GM21619 (cell line): ENCODE data around the gene TCEANC2.
"Not testable (repeated sequence)": the region's sequence is repeated elsewhere in the genome, so short reads cannot be mapped to it uniquely, and the experiment has no call there.

ENCODE experiments used
- ATAC-seq: cut with Tn5 transposase; IDR thresholded peaks from one replicate; pipeline ENCODE4 v1.9.1; 2021; ENCODE audit not compliant: unreplicated experiment

TCEANC2 gene

DNA sequence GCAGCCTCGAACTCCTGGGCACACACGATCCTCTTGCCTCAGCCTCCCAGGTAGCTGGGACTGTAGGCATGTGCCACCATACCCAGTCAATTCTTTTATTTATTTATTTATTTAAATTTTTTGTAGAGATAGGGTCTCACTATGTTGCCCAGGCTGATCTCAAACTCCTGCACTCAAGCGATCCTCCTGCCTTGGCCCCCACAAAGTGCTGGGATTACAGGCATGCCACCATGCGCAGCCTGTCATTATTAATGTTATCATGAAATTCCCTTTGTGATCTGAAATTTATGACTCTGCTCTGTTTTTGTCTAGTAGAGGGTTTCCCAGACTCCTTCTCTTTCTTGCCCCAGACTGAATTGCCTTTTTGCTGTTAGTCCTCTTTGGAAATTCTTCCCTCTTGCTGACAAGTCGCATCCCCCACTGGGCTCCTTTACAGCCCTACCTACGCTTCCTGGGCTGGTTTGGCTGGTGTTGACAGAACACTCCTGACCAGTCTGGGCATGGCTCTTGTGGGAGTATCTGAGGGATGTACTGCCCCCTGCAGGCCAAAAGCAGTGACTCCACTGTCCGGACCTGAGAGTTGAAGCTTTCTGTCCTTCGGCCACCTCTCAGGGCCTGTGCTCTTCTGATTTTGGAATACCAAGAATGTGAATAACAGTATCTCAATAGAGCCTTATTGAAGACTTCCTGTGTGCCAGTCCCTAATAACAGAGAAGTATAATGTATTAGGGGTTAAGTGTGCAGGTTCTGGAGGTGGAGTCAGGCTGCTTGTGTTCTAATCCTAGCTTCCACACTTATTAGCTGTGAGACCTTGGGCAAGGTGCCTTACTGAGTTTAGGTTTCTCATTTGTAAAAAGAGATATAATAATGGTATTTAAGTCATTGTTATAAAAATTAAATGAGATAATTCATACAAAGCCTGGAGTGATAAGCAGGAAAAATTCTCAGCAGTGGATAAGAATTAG, 28.2 kb downstream of the TCEANC2 start:
- ATAC-seq = no peak

DNA sequence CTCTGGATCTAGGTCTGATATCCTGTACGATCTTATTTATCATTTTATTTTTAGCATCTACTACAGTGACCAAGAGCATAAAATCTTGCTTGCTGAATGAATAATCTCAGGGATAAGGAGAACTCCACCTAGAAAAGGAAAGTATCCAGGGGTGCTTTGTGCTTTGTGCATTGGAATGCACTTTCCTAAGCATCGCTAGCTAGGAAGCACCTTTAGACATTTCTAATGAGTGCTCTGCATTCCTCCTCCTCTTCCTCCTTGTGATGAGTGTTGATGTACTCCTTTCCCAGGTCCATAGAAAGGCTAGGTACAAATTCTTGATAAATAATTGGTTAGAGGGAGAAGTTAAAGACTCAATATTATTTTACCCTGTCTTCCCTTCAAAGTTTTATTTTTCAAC, 31.4 kb downstream of the TCEANC2 start:
- ATAC-seq = no peak

DNA sequence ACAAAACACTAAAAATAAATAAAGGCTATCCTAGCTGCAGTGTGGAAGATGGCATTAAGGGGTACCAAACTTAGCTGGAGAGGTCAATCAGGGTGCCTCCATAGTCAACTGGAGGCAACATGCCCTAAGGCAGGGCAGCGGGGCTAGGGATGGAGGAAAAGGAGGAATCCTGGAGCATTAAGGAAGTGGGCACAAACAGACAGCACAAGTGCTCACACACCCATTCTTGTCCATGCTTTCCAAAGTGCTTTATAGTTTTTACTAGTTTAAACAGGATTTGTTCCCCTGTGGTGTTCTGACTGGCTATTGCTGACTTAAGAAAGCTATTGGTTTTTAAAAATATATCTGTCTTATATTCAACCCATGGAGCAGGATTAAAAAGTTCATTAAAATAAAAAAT, 33.3 kb downstream of the TCEANC2 start:
- ATAC-seq = no peak

DNA sequence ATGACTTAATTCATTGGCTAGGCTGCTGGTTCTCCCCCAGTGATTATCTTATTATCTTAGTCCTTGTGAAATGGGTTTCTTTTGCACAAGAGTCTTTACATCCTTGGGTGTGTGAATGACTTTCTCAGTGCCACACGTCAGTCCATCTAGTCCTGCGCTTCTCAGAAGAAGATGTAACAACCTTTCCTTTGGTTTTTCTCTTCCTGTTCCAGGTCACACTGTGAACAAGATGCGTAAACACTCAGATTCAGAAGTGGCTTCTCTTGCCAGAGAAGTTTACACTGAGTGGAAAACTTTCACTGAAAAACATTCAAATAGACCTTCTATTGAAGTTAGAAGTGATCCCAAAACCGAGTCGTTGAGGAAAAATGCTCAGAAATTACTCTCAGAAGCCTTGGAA, 35.0 kb downstream of the TCEANC2 start:
- ATAC-seq = no peak

DNA sequence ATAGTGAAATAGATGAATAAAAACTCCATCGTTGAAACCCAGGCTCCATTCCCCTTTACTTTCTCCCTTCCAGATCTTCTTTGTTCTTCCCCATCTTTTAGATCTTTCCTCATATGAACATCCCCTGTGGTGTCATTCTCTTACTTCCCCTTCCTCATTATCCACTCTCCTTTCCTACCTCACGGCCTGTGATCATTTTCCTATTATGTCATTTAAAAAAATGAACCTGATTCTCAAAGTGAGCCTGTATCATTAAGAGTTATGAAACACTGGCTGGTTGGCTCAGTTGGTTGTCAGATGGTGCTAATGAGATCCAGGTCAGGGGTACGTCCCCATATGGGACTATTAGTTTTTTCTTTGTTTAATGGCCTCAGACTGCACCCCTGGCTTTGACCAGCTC, 38.3 kb downstream of the TCEANC2 start:
- no peak for ATAC-seq

DNA sequence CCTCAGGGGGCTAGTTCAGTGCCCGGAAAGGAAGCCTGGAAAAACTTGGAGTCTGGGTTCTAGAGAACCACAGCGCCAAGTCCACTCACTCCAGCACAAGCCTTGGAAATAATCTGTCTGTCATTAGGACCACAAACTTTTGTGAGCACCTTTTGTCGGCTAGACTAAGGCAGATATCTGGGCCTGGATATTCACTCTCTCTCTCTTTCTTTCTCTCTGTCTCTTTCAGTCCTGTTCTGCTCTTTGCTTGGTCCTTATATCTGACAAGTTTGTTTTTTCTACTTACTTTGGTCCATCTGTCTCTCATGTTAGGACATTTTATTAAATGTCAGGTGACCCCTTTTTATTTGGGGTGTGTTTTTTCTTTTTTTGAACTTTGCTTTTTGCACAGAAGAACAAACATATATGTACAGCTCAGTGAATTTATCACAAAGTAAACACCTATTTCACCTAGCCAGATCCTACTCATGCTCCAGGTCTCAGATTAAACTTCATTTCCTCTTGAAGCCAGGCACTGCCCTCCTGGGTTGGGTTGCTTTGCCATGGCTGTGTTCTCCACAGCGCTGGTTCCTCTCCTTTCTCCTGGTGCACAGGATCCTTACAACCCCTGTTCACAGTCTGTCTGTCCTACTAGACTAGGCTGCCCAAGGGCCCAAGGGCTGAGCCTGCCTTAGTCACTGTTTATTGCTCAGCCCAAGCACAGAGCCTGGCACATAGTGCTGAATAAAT, 40.8 kb downstream of the TCEANC2 start:
- ATAC-seq = no peak

DNA sequence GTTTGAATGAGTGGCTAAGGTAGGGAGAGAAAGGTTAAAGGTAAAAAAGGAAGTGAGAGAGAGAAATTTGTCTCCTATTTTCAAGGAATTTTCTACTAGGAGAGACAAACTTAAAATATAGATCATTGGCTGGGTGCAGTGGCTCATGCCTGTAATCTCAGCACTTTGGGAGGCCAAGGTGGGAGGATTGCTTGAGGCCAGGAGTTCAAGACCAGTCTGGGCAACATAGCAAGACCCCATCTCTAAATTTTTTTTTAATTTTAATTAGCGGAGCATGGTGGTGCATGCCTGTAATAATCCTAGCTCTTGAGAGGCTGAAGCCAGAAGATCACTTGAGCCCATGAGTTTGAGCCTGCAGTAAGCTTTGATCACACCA, 41.3 kb downstream of the TCEANC2 start:
- ATAC-seq = not testable (repeated sequence)

DNA sequence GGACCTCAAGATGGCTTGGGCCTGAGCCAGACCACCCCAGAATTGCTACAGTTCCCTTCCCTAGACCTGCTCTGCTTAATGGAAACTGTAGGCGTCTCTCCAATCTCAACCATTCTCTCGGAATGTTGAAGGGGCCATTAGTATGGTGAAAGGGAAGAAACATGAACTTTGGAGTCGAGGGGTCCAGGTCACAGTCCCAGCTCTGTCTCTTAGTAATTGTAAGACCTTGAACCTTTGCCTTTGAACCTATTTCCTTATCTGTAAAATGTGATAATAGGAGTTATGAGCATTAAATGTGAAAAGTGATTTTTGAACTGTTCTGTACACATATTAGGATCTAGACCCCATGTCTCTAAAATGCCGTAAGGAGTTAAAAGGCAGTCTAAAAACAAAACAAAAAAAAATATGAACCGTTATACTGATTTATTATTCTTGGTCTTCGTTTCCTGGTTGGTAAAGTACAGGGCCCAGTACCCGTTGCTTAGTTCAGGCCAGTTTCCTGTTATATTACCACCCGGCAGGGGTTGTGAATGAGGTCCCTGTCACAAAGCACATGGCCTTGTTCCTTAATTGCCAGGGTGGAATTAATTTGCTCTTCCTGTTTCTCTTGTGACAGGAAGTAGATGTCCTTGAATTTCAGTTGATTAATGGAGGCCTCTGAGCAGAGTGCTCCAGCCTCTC, 42.3 kb downstream of the TCEANC2 start:
- no peak for ATAC-seq

DNA sequence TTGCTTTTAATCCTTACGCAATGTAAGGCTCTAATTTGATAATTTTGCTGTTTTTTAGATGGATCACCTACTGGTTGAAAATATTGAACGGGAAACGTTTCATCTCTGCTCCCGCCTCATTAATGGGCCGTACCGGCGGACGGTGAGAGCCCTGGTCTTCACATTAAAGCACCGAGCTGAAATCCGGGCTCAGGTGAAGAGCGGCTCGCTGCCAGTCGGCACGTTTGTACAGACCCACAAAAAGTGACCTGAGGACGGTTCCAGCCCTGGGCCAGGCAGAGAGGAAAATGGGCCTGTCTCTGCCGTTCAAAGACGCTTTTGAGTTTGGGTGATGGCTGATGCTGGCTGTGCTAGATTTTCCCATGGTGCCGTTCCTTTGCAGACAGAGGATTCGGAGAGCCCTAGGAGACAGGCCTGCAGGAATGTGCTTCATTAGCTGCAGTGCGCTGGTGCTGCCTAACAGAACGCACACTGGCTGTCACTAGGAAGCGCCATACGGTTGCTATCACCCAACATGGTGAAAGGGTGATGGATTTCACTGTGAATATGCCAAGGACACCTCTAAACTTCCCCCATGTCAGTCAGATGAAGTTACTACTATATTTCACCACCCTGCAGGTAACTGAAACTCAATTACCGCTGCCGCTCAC, 42.9 kb downstream of the TCEANC2 start:
- no peak for ATAC-seq

DNA sequence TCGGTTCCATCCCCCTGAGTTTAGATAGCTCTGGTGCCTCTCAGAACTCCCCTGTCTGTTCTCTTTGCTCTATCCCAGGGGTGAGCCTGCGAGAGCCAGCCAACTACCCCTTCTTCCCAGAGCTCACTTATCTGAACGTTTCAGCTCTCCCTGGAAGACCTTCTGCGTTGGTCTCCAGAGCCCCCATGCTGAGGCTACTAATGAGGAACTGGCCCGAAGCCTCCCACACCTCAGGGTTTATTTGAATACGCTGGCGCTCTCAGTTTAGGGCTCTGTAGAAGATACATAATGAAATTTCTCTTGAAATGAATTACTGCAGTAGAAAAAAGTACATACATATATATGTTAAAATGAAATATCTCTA, 43.5 kb downstream of the TCEANC2 start:
- no peak for ATAC-seq

DNA sequence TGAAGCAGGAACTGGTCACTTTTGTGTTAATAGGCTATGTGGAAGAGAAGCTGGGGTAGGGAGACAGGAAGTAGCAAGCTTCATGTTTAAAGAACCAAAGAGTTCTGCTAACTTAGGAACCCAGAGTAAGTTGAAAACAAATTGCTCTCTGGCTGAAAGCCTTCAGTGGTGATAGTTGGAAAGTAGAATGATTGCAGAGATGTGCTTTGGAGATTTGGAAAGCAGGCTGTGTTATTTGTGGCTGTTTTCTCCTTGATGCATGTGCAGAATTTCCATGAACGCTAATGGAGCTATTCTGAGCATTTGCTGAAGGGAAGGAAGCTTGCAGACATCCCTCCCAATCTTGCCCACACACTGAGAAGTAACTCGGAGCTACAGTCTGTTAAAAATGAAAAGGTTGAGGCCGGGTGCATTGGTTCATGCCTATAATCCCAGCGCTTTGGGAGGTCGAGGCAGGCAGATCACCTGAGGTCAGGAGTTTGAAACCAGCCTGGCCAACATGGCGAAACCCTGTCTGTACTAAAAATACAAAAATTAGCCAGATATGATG, 45.7 kb downstream of the TCEANC2 start:
- no peak for ATAC-seq

DNA sequence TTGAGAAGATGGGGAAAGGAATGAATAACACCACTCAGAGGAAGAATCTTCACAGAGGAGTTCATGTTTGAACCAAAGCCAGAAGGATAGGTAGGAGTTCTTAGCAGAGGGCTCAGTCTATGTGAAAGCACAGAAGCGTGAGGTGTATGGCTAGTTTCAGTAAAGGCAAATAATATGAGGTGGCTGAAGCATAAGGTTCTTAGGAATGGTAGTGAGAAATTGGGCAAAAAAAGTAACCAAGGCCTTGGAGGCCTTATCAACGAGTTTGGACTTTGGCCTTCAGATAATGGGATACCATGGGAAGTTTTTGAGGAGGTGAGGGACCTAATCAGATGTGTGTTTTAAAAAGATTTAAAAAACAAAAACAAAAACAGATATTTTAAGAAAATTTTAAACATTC, 47.1 kb downstream of the TCEANC2 start:
- ATAC-seq = no peak

DNA sequence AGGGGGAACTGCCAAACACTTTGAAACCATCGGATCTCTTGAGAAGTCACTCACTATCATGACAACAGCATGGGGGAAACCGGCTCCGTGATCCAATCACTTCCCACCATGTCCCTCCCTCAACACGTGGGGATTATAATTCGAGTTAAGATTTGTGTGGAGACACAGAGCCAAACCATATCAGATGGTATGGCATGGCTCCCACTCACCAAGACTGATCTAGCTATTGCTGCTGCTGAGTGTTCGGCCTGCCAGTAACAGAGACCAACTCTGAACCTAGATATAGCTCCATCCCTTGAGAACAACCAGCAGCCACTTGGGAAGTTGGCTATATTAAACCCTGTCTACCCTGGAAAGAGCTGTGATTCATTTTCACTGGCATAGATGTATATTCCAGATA, 50.0 kb downstream of the TCEANC2 start:
- no peak for ATAC-seq

DNA sequence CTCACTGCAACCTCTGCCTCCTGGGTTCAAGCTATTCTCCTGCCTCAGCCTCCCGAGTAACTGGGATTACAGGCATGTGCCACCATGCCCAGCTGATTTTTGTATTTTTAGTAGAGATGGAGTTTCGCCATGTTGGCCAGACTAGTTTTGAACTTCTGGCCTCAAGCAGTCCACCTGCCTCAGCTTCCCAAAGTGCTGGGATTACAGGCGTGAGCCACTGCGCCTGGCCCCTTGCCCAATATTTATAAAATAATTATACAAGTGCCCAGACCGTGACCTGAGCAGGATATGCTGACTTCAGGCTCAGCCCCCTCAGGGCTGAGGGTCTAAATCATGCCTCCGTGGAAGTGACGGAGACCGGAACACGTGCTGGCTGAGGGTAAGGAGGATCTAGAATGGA, 51.2 kb downstream of the TCEANC2 start:
- ATAC-seq = not testable (repeated sequence)

DNA sequence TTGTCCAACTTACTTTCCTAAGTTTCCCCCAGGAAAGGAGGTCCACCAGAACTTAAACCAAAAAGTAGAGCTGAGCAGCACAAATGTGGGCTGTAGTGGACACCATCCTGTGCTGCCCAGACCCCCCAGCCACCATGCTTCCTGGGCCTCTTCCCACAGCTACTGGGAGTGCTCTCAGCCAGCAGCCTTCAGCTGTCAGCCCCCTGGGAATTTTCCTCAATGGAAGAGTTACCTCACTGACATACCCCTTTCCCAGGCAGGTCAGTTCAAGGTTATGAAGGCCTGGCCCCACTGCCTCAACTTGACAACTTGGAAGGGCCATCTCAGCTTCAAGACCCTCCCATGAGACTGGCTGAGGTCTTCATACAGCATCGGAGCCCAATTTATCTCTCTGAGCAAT, 51.7 kb downstream of the TCEANC2 start:
- no peak for ATAC-seq

DNA sequence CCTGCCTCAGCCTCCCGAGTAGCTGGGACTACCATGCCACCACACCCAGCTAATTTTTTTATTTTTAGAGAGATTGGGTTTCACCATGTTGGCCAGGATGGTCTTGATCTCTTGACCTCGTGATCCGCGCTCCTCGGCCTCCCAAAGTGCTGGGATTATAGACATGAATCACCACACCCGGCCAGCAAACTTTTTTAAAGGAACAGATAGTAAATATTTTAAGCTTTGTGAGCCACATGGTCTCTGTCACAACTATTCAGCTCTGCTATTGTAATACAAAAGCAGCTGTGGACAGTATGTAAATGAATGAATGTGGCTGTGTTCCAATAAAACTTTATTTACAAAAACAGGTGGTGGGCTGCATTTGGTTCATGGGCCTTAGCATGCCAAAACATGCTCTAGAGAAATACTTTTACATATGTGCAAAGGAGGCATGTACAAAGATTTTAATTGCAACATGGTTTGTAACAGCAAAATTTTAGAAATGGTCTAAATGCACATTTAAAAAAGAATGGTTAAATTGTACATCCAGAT, 52.4 kb downstream of the TCEANC2 start:
- no peak for ATAC-seq

DNA sequence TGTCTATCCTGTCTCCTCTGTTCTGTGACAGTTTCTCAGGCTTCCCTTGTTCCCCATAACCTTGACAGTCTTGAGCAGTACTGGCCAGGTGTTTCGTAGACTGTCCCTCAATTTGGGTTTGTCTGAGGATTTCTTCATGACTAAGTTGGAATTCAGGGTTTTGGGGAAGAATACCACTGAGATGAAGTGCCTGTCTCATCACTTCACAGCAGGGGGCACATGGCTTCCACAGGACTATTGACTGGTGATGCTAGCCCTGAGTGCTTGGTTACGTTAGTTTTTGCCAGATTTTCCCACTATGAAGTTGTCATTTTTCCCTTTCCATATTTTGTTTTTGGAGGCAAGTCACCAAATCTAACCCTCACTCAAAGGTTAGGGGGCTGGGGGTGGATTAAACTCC, 53.7 kb downstream of the TCEANC2 start:
- ATAC-seq = no peak

DNA sequence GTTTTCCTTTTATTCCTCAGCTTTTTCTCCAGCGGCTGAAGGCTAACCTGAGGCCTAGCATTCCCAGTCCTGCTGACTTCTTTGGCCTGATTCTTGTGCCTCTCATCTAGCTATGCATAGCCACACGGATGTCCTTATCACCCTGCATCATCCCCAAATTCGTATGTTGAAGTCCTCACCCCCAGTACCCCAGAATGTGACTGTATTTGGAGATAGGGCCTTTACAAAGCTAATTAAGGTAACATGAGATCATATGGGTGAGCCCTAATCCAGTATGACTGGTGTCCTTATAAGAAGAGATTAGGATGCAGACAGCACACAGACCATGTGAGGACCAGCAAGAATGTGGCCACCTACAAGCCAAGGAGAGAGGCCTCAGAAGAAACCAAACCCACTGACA, 54.7 kb downstream of the TCEANC2 start:
- ATAC-seq = no peak

DNA sequence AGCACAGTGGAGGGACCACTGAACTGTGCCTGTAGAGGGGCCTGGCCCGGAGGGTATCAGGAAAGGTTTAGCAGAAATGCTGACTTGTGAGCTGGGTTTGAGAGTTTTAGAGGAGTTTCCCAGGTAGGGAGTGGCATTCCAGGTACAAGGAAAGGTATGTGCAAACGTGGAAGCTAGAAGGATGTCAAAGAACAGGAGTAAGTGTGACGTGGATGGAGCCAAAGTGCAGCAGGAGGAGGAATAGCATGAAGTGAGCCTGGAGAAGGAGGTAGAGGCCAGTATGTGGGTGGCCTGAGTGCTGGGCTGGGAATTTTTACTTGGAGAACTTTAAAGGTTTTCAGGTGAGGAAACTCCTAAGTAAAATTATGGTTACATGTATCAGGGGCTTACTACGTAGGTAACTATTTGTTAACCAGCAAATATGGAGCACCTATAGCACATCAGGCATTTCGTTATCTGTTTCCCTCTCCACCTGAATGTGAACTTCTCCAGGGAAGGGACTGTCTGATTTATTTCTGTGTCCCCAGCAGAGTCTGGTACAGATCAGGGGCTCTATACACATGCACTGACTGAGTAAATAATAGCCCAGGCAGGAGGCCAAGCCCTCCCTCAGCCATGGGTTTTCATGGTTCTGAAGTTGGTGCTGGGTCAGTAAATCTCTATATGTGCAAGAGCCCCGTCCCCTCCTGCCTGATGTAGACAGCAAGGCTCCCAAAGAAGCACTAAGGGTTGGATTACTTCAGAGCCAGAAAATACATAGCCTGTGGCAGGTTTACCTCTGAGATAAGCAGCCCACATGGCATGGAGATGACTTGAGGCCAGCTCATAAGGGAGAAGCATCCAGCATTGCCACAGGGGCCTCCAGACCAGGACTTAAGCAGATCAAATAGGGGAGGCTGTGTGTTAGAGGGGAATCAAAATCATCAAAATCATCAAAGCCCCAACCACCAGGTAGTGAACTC, 56.0 kb downstream of the TCEANC2 start:
- ATAC-seq = no peak

DNA sequence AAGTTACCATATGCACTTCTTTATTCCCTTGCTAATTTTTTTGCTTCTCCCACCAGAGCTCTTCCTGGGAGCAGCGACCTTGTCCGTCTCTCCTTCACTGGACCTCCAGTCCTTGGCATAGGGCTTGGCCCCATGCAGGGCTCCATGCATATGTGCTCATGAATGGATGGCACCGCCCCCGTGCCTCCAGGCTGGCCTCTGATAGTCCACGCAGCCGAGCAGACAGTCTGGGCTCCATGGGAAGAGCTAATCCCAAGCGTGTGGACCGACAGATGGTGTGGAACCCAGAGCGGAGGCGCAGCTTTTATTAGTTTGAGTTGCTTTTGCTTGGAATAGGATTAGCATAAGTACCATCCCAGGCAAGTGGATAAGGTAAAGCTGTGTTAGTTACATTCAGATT, 57.6 kb downstream of the TCEANC2 start:
- ATAC-seq = no peak
